Measurements from ENCODE around the gene ACACB. TPM values are rescaled to one million over a fixed set of nuclear protein-coding genes. Genes with fewer than 3 reads are reported as not detected.

Gene ACACB
- total RNA-seq, 1 donor from 2014 or later: 177 TPM

DNA sequence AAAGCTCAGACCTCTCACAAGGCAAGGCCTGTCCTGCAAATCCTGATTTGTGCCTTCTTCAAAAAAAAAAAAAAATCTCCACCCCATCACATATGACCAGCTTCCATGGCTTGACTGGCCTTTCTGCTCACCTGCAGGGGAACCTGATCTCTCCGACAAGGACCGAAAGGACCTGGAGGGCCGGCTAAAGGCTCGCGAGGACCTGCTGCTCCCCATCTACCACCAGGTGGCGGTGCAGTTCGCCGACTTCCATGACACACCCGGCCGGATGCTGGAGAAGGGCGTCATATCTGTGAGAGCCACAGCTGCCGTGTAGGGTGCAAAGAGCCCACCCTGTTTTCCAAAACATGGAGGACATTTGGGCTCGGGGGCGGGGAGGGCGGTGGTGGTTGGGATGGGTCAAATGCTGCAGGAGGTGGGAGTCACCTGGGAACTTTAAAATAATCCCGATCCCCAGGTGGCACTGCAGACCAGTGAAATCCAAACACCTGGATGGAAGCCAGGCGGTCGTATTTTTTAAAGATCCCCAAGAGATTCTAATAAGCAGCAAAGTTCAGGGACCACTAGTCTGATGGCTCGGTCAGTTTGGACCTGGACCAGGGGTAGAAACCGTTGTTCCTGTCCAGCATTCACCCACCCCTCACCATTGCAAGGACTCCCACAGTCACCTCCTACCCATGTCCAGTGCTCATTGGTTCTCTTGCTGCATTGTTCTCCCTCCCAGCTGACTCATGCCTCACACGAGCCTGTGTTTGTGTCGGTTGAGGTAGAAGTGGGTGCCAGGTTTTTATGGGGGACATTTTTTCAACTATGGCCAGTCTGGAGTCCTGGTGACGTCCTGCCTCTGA, 147.9 kb downstream of the ACACB start:
- peak; percentile 85 for DNase-seq
- intact Hi-C loops (cut with micrococcal nuclease): loop anchor here (5.0 kb wide), 1 partner anchor 123 kb away; no protein-coding TSS in a partner anchor
- ATAC-seq: peak; percentile 68

DNA sequence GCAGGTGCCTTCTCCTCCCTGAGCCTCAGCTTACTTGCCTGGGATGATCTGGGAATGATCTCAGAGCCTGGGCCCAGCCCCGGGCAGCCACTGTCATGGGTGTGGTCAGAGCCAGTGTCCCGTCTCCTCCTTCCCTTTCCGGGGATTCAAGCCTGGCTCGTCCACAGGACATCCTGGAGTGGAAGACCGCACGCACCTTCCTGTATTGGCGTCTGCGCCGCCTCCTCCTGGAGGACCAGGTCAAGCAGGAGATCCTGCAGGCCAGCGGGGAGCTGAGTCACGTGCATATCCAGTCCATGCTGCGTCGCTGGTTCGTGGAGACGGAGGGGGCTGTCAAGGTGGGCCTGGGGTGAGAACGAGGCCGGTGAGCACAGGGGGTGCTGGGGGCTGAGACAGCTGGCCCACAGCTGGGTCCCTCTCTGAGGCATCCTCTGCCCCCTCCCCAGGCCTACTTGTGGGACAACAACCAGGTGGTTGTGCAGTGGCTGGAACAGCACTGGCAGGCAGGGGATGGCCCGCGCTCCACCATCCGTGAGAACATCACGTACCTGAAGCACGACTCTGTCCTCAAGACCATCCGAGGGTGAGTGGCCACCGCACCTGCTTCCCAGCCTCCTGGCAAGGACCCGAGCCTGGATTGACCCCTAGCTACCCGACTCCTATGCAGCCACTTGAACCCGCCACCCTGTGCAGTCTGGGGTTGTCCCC, 148.7 kb downstream of the ACACB start:
- ATAC-seq: peak; percentile 17

DNA sequence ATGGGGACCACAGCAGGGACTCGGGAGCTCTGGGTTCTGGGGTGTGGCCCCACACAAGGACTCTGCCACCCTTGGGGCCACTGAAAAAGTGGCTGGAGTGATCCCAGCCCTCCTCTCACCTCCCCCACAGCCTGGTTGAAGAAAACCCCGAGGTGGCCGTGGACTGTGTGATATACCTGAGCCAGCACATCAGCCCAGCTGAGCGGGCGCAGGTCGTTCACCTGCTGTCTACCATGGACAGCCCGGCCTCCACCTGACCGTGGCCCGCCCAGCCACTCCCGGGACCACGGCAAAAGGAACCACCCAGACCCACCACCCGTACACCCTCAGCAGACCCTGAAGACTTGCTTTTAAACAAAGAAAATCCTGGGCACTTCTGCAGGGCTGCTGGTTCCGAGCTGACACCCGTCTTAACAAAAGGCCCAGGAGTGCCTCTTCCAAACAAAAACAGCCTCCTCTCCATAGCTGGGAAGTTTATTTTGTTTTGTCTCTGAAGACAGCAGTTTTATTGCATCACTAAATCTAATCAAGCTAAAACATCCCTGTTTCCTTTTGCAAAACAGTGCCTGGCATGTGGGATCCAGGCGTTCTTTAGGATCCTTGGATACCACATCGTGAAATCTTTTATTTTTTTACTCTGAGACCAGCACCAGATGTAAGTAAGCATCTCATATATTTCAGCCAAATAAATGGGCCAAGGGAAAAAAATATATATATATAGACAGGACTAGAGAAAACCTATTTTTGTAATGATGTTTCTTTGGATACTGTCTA, 149.9 kb downstream of the ACACB start:
- ATAC-seq (no peak), DNase-seq (no peak)
- intact Hi-C loops (cut with micrococcal nuclease): no loop called here

More for the DNA sequence above, 148.7 kb downstream of the ACACB start:
- peak; percentile 47 for DNase-seq
- intact Hi-C loops (cut with micrococcal nuclease): loop anchor here (5.0 kb wide), 1 partner anchor 122 kb away; no protein-coding TSS in a partner anchor

DNA sequence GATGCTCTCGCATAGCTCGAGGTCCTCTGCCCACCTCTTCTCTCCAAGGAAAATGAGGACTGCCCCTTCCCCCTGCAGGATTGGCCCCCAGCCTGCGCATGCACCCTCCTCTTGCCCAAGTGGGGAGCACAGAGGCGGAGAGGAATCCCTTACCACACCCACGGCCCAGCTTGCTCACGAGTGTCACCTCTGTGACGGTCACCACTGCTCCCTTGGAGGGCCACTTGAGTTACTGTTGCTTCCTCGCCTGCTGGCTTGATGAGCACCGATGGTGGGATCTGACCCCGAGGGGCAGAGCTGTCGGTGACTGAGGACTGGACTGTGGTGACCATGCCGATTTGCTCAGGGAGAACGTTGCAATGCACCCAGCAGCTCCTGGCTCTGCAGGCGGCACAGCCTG, 151.0 kb downstream of the ACACB start:
- ATAC-seq: no peak
- intact Hi-C loops (cut with micrococcal nuclease): no loop called here
- no peak for DNase-seq

DNA sequence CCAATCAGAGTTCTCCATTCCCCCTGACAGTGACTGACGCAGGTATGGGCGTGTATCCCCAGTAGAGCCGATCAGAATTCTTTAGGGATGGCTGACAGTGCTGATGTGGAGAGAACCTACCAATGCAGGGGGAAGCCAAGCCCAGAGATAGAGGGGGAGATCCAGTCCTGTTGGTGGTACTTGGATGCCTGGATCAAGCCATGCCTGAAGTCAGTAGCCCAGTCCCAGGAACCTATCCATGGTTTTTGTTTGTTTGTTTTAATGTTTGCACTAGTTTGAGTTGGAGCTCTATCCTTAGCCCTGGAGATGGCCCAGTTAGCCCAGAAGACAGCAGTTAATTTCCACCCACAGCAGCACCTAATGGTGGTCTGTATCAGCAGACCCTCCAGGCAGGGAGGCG, 152.5 kb downstream of the ACACB start:
- intact Hi-C loops (cut with micrococcal nuclease): no loop called here
- no peak for ATAC-seq
- no peak for DNase-seq

DNA sequence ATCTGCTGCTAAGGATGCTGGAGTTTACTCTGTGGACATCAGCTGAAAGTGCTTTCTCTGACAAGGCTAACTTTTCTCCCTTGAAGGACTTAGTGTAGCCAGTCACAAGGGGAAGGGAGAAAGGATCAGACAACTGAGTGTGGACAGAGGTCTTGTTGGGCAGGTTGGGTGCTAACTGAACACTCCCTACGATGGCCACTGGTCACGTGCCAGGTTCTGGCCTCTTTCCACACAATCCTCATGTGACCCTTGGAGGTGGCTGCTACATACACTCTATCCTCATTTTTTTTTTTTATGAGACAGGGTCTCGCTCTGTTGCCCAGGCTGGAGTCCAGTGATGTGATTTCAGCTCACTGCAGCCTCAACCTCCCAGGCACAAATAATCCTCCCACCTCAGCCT, 153.0 kb downstream of the ACACB start:
- DNase-seq: peak; percentile 61
- intact Hi-C loops (cut with micrococcal nuclease): no loop called here
- ATAC-seq: peak; percentile 52

DNA sequence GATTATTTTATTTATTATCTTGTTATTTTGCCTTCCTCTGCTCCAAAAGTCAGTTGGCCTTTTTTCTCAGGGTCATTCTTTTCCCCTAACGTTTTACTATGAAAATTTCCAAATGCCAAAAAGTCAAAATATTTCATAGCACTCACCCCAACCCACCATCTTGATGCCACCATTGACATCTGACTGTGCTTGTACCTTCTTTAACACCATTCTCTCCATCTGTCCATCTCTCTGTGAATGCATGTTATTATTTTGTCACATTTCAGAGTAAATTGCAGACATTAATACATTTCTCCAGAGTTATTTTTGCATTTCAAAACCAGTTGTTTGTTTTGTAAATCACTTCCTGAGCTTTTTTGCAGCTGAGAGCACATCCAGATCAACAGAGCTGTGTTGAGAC, 154.1 kb downstream of the ACACB start:
- intact Hi-C loops (cut with micrococcal nuclease): no loop called here
- ATAC-seq (no peak), DNase-seq (no peak)

DNA sequence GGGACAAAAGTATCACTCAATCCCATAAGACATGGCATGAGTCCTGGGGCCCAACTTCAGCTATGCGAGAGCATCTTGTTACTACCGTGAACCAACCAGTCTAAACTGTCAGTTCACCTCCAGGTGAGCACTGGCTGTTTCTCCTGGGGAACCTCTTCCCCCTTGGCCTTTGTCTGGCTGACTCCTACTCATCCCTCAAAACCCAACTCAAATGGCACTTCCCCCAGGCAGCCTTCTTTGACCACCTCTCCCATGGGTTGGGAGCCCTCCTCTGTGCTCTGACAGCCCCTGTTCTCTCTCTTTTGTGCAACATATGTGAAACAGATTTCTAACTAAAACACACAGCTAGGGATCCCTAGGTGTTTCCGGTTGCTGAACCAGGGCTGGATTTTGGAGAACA, 155.0 kb downstream of the ACACB start:
- ATAC-seq: no peak
- DNase-seq: no peak
- intact Hi-C loops (cut with micrococcal nuclease): no loop called here

DNA sequence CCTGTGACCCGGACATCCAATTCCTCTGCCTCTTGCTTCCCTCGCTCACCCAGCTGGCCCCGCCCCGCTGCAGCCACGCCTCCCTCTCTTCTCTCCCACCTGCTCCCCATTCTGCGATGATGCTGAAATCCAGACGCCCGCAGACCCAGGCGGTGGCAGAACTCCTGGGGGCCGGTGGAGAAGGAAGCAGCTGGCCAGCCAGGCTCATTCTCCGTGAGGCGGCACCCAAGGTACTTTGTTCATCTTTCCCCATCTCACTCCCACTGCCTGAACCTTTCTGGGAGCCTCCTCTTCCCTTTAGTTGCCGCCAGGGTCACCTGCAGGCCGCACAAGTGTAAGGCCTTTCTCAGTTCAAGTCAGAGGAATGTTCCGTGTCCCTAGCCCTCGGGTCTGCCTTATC, 157.0 kb downstream of the ACACB start:
- no peak for ATAC-seq
- DNase-seq: no peak
- intact Hi-C loops (cut with micrococcal nuclease): no loop called here

DNA sequence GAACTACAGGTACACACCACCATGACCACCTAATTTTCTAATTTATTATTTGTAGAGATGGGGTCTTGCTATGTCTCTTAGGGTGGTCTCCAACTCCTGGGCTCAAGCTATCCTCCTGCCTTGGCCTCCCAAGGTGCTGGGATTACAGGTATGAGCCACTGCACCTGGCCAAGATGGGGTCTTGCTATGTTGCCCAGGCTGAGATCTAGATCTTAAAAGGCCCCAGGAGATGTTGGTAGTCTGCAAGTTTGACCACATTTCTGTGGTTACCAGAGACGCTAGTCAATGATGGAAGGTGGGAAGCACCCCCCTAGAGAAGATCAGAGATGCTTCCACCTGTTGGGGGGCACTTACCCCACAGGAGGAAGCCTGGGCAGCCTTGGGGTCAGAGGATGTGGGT, 158.0 kb downstream of the ACACB start:
- DNase-seq (no peak), ATAC-seq (no peak)
- intact Hi-C loops (cut with micrococcal nuclease): no loop called here

DNA sequence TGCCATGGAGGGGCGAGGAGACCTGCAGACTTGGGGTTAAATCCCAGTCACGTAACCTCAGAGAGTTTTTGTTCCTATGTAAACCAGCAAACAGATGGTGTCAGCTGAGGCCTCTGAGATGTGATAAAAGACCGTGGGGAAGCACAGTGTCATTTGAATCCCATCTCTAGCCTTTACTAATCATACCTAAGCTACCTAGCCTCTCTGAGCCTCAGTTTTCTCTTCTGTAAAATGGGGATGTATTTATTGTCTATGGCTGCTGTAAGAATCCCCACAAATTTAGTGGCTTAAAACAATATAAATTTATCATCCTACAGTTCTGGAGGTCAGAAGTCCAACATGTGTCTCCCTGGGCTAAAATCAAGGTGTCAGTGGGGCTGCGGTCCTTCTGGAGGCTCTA, 158.8 kb downstream of the ACACB start:
- ATAC-seq (no peak), DNase-seq (no peak)
- intact Hi-C loops (cut with micrococcal nuclease): no loop called here

DNA sequence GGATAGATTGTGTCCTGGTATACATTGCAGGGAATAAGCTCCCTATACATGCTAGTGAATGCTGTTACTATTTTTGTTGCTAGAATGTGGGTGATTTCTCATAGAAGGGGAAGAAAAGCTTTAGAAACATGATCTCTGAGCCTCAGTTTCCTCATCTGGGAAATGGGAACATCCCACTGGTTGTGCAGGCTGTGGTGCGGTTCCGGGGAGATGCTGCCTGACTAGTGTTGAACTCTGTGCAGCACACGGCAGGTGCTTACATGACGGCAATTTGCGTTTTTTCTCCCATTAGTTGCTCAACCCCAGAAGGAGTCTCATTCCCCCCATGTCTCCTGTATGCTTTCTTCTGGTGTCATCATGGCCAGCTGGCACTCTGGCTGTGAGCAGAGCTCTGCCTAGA, 159.8 kb downstream of the ACACB start:
- intact Hi-C loops (cut with micrococcal nuclease): no loop called here
- no peak for DNase-seq
- no peak for ATAC-seq

DNA sequence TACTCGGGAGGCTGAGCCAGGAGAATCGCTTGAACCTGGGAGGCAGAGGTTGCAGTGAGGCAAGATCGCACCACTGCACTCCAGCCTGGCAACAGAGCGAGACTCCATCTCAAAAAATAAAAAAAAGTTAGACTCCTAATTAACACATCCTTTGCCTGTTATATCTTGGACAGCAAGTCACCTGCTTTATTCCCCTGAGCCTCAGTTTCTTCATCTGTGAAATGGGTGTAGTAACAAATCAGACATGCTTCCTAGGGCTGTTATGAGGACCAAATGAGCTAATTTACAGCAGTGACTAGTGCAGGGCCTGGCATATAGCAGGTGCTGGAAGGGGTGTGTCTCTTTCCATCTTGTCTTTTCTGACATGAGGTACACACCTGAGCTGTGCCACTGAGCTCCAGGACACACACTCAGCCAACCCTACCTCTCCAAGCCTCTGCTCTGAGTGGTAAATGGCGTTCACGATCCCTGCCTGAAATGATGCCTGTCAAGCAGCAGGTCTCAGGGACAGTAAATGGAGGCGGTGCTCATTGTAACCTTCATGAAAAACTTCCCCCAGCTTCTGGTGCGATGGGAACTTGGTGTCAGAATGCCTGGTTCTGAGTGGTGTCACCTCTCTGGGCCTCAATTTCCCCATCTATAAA, 161.0 kb downstream of the ACACB start:
- intact Hi-C loops (cut with micrococcal nuclease): no loop called here
- ATAC-seq (no peak), DNase-seq (no peak)

DNA sequence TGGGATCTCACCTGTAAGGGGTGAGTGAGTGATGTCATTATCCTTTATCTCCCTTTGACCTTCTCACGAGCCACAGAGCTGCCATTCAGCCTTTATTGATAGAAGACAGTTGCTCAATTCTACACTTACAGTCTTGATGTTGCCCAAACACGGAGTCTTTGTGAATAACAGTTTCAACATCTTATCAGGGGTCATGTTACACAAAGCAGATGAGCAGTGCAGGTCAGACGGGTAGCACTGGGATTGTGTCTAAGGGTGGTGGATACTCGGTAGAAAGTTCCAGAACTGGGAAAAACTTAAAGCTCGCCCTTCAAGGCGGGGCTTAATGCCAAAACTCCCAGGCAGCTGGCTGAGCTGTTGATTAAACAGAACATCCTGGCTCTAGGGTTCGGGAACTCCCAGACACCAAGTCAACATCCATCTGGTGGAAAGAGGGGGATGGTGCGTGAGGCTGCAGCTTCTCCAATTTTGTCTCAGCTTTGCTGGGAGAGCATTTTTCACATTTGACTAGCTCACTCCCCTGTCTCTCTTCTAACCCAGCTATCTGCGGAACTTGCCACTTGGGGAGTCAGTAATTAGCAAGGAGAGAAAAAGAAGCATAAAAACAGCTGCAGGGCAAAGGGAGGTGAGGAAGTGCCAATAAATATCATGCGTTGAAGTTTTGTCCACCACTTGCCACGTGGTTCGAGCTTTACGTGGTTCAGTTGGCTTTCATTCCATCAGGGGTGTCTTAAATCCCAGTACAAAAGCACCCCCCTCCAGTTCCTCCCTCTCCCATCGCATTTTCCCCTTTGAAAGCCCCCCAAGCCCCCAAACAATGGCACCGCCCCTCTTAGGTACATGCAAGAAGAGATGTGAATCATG, 161.7 kb downstream of the ACACB start:
- intact Hi-C loops (cut with micrococcal nuclease): no loop called here
- ATAC-seq (peak; percentile 50), DNase-seq (no peak)

DNA sequence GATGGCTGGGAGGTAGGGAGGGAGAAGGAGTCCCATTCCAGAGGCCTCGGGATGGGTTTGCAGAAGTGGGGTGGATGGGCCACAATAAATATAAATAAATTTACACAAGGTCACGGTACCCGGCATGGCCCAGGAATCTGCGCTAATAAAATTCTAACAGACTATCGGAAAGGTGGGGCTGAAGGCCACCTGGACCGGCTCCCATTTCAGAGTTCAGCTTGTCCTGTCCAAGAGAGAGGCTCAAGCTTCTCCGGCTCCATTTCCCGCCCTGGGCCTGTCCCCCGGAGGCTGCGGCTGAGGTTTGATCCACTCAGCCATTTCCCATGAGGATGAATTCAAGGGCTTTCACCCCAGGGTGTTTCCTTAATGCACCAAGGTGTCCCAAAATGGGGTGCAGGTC, 162.5 kb downstream of the ACACB start:
- no peak for DNase-seq
- intact Hi-C loops (cut with micrococcal nuclease): no loop called here
- no peak for ATAC-seq

DNA sequence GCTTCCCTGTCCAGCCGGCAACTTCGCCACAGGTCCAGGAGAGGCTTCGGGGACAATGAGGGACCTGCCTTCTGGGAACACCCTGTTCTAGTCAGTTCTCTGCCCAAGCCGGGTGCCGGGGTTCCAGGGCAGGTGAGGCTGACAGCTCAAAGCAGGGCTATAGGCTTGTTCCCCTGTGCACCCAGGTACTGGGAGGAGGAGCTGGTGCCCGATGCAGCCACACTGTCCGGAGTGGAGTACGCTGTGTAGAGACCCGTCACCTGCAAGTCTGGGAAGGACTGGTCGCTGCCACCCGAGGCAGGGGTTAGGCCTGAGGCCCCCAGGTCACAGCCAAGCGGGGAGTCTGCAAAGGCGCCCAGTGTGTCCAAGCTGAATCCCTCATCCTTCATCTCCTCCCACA, 163.1 kb downstream of the ACACB start:
- DNase-seq: no peak

DNA sequence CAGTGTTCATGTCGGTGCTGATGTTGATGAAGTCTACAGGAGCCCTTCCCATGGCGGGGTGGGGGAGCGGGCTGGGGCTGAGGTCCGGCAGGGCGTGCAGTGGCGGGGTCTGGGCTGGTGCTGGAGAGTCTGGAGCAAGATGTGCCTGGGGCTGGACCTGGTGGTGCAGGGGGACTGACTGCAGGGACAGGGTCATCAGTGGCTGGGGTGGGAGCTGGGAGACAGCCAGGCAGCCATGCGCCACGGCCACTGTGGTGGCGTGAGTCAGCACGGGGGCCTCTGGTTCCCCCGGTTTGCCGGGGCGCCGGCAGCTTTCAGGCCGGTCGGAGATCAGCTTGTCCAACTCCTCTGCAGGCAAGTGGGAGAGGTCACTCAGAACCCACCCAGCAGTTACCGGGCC, 165.1 kb downstream of the ACACB start:
- DNase-seq: no peak
- ATAC-seq: no peak

More for the DNA sequence above, 163.1 kb downstream of the ACACB start:
- ATAC-seq: no peak
- intact Hi-C loops (cut with micrococcal nuclease): no loop called here

DNA sequence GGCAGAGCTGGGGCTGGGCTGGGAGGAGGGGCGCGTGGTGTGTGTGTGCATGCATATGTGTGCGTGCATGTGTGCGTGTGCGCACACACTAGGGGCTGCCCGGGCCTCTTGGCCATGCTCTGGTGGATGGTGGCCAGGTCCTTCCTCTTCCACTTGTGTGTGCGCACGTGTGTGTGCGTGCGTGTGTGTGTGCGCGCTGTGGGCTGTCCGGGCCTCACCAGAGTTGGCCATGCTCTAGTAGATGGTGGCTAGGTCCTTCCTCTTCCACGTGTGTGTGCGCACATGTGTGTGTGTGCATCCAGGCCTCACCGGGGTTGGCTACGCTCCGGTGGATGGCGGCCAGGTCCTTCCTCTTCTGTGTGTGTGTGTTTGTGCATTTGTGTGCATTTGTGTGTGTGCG, 168.0 kb downstream of the ACACB start:
- intact Hi-C loops (cut with micrococcal nuclease): no loop called here
- no peak for DNase-seq
- ATAC-seq: no peak

More for the DNA sequence above, 165.1 kb downstream of the ACACB start:
- intact Hi-C loops (cut with micrococcal nuclease): no loop called here

All from left ventricle myocardium superior (tissue), 1 donor.